Measurements from ENCODE around the gene ANKRD12.

DNA sequence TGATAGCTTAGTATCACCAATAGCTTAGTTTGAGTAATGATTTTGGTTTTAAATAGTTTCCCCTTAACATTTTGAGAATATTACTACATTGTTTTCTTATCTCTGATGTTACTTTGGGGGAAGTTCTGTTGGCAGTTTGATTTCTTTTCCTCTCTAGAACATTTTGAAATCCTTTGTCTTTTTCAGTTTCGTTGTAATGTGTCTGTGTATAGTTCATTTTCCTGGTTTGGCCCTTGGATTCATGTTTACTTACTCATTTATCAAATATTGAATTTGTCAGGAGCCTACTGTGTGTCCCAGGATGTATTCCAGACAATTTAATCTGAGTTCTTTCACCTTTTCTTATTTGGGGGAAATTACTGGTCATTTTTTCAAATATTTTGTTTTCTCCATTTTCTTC is 16.7 kb downstream of the ANKRD12 start:
- TF ChIP-seq CTCF (conservative IDR thresholded peaks at IDR 0.05; ENCODE audit: low read length) (no peak), EZH2phosphoT487 (IDR thresholded peaks at IDR 0.05; ENCODE audit: borderline replicate concordance) (no peak)

Data from Loucy (cell line).